Measurements from ENCODE around the gene PRCC. TPM values are rescaled to one million over a fixed set of nuclear protein-coding genes. Genes with fewer than 3 reads are reported as not detected.
A peak's percentile ranks its signal among the peaks of the same experiment; 100 is the strongest.

PRCC gene
- total RNA-seq, 1 donor from 2014 or later: 41.3 TPM

- intact Hi-C loops (cut with micrococcal nuclease): no loop called here
- DNase-seq (no peak), ATAC-seq (no peak)
Observed at GRCh38 chr1:156847591-156848460, 80.5 kb downstream of the PRCC start.

DNA sequence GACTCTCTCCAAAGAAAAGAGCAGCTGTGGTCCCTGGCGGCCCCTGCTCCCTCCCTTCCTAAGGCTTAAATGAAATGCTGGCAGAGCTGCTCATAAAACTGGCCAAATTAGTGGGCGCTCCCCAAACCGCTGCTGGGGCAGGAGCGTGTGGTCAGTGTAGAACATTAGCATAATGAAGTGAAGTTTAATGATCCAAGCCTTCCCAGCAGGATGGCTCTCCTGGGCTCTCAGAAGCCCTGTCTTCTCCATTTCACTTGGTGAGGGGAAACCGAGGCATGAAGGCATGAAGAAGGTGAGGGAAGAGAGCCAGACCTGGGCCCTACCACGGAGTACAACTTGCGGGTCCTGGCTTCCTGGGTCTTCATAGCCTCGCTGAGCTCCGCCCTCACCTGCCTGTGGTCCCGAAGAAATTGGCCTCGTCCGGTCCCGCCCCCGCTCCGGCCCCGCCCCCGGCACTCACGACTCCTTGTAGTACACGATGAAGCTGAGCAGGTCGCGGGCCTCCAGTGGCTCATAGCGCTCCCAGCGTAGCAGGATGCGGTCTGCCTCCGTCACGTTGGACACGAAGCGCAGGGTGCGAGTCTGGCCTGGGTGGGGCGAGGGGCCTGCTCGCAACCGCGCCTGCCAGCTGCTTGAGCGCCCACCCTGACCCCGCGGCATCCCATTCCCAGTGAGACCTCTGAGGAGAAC, 81.3 kb downstream of the PRCC start:
- ATAC-seq: no peak
- peak; percentile 47 for DNase-seq
- intact Hi-C loops (cut with micrococcal nuclease): no loop called here

GRCh38 chr1:156849151-156849496, 81.8 kb downstream of the PRCC start:
- intact Hi-C loops (cut with micrococcal nuclease): no loop called here
- DNase-seq (no peak), ATAC-seq (no peak)

Other genes starting within 250 kb of the PRCC start
- gene IQGAP3, start 195.0 kb upstream of the PRCC start, total RNA-seq: 0.42 TPM
- gene TTC24, start 187.8 kb upstream of the PRCC start, total RNA-seq: not detected
- 123 TPM for gene NAXE, start 175.8 kb upstream of the PRCC start, total RNA-seq
- 14.1 TPM for gene GPATCH4, start 166.1 kb upstream of the PRCC start, total RNA-seq
- gene HAPLN2, start 148.1 kb upstream of the PRCC start, total RNA-seq: 1.5 TPM
- gene BCAN, start 125.4 kb upstream of the PRCC start, total RNA-seq: 0.52 TPM
- gene NES, start 90.1 kb upstream of the PRCC start, total RNA-seq: 94.7 TPM
- 0.74 TPM for gene CRABP2, start 62.0 kb upstream of the PRCC start, total RNA-seq
- gene METTL25B, start 39.1 kb upstream of the PRCC start, total RNA-seq: 14.7 TPM
- gene ISG20L2, start 38.8 kb upstream of the PRCC start, total RNA-seq: 12.0 TPM
- gene MRPL24, start 26.4 kb upstream of the PRCC start, total RNA-seq: 96.1 TPM
- gene HDGF, start 15.9 kb upstream of the PRCC start, total RNA-seq: 185 TPM
- gene SH2D2A, start 49.3 kb downstream of the PRCC start, total RNA-seq: 1.0 TPM
- 0.72 TPM for gene INSRR, start 91.6 kb downstream of the PRCC start, total RNA-seq
- 0.69 TPM for gene NTRK1, start 93.3 kb downstream of the PRCC start, total RNA-seq
- 8.2 TPM for gene PEAR1, start 126.2 kb downstream of the PRCC start, total RNA-seq
- 0.17 TPM for gene LRRC71, start 153.1 kb downstream of the PRCC start, total RNA-seq